ENCODE data around the gene NUP210L. TPM values are rescaled to one million over a fixed set of nuclear protein-coding genes. Genes with fewer than 3 reads are reported as not detected.
A peak's percentile ranks its signal among the peaks of the same experiment; 100 is the strongest.

NUP210L gene
- total RNA-seq, 1 donor from 2014 or later = 0.10 TPM

DNA sequence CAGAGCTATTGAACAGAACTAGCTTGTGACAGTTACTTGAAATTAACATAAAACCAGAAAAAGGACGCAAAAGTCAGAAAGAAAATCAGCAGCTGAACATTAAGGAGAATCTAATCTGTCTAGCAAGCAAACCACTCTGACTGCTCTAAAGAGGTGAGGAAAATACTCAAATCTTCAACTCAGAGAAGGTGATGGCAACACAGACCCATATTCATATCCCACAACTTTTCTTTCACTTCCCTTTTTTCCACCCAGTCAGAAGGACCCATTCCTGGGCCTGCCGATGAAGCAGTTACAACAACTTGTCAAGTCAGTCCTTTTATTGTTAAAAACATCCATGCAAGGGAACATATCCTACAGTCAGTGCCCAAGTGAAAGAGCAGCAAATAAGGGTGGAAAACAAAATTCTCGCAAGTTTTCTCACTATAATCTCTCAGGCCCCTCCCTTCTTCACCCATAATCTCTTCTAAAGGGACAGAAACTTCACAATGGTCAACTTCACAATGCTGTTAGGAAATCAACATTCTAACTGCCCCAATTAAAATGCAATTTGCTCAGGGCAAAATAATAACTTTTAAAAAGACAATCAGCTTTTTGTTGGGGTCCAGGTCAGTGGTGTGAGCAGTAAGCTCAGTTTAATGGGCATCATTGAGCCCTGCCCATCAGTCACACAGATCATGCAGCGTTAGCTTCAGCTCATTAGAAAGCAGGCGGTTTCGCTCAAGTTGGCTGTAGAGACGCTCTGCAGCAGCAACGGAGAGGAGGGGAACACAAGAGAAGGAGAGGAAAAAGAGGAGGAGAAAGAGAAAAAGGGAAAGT lies 3.6 kb upstream of the NUP210L start:
- DNase-seq = no peak
- H3K27ac Mint-ChIP-seq (ENCODE audit: unreplicated experiment) = no peak overlapping the region
- peaks cover 4% of the 10 kb centered on the region for H3K27me3 Mint-ChIP-seq (ENCODE audit: unreplicated experiment)
- no peaks in the 10 kb centered on the region for H3K9me3 Mint-ChIP-seq (ENCODE audit: unreplicated experiment)
- no peak overlapping the region for H3K4me3 Mint-ChIP-seq (ENCODE audit: unreplicated experiment)
- no peaks in the 10 kb centered on the region for H3K4me1 Mint-ChIP-seq (ENCODE audit: low read depth, unreplicated experiment)
- peaks cover 10% of the 10 kb centered on the region for H3K36me3 Mint-ChIP-seq (ENCODE audit: unreplicated experiment)
- TF ChIP-seq, protein P1, sequence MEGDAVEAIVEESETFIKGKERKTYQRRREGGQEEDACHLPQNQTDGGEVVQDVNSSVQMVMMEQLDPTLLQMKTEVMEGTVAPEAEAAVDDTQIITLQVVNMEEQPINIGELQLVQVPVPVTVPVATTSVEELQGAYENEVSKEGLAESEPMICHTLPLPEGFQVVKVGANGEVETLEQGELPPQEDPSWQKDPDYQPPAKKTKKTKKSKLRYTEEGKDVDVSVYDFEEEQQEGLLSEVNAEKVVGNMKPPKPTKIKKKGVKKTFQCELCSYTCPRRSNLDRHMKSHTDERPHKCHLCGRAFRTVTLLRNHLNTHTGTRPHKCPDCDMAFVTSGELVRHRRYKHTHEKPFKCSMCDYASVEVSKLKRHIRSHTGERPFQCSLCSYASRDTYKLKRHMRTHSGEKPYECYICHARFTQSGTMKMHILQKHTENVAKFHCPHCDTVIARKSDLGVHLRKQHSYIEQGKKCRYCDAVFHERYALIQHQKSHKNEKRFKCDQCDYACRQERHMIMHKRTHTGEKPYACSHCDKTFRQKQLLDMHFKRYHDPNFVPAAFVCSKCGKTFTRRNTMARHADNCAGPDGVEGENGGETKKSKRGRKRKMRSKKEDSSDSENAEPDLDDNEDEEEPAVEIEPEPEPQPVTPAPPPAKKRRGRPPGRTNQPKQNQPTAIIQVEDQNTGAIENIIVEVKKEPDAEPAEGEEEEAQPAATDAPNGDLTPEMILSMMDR (IDR thresholded peaks at IDR 0.05; ENCODE audit: partially characterized antibody, unreplicated experiment) = no peak

DNA sequence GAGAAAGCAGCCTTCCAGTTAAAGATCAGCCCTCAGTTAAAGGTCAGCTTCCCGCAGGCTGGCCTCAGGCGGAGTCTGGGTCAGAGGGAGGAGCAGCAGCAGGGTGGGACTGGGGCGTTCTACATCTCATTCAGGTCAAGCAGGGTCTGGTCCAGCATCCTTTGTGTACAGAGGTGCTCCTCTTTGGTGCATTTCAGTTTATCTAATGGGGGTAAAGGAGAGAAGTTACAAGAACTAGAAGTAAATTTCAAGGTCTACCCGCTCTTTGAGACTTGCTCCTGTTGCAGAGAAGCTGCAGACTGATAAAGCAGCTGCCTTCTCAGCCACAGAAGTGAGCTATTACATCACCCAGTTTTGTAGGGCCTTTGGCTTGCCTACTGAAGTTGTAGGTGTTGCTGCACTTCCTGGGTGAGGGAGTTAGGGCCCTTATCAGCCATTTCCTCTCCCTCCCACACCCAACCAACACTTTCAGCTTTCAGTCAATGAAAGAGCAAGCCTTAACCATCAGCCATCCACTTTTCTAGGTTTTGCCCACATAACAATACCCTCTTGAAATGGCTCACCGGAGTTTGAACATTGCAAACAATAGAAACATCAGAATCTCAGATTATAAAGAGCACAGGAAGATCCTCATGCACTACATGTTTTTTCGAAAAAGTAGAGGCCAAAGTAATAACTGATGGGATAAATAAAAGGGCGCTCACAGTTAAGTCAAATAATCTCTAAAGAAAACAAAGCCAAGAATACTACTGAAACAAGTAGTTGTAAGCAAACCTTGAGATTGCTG lies 2.8 kb upstream of the NUP210L start:
- Mint-ChIP-seq H3K27ac (ENCODE audit: unreplicated experiment) (peak overlapping the region; percentile 3), H3K9me3 (ENCODE audit: unreplicated experiment) (no peaks in the 10 kb centered on the region), H3K27me3 (ENCODE audit: unreplicated experiment) (peaks cover 4% of the 10 kb centered on the region), H3K4me1 (ENCODE audit: low read depth, unreplicated experiment) (no peaks in the 10 kb centered on the region), H3K4me3 (ENCODE audit: unreplicated experiment) (no peak overlapping the region), H3K36me3 (ENCODE audit: unreplicated experiment) (peaks cover 10% of the 10 kb centered on the region)
- TF ChIP-seq, protein P1 (IDR thresholded peaks at IDR 0.05; ENCODE audit: partially characterized antibody, unreplicated experiment) = no peak
- DNase-seq = no peak

DNA sequence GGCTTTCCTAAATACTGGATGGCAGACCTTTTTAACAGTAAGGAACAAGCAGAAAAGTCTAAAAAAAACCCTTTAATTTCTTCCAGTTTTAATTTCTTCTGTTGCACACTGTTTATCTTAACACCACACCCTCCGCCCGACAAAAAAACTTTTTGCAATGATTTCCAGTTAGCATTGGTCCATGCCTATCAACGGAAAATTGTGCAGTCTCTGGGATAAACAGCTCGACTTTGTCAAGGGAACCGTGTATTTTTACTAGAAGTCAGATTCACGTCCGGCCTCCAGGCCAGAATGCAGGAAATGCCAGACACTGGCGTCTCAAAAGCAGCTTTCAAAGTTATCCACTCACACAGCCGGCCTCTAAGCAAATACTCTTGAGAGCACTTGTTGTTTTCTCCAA lies 378 bp upstream of the NUP210L start:
- TF ChIP-seq, protein P1 (IDR thresholded peaks at IDR 0.05; ENCODE audit: partially characterized antibody, unreplicated experiment) = no peak
- no peaks in the 10 kb centered on the region for H3K4me1 Mint-ChIP-seq (ENCODE audit: low read depth, unreplicated experiment)
- peaks cover 7% of the 10 kb centered on the region for H3K36me3 Mint-ChIP-seq (ENCODE audit: unreplicated experiment)
- H3K27ac Mint-ChIP-seq (ENCODE audit: unreplicated experiment) = no peak overlapping the region
- no peak for DNase-seq
- no peak overlapping the region for H3K4me3 Mint-ChIP-seq (ENCODE audit: unreplicated experiment)
- H3K27me3 Mint-ChIP-seq (ENCODE audit: unreplicated experiment) = peaks cover 2% of the 10 kb centered on the region
- no peaks in the 10 kb centered on the region for H3K9me3 Mint-ChIP-seq (ENCODE audit: unreplicated experiment)

DNA sequence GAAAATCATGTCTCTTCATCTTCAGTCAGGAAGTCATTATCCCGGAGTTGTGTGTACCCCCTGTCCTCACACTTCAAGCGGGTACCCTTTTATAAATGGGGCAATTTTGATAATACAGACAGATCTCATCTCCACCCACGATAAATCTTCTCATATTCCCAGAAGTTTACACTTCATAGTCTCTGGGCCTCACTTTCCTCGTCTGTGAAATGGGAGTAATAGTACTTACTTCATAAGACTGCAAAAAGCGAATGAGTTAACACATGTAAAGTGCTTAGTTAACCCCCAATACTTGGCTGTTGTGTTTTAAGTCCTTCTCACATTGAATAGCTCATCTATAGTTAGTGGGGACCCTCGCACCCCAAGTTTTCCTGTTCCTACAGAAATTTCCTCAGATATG lies 820 bp downstream of the NUP210L start:
- H3K27ac Mint-ChIP-seq (ENCODE audit: unreplicated experiment) = no peak overlapping the region
- H3K4me3 Mint-ChIP-seq (ENCODE audit: unreplicated experiment) = no peak overlapping the region
- H3K9me3 Mint-ChIP-seq (ENCODE audit: unreplicated experiment) = no peaks in the 10 kb centered on the region

More for the DNA sequence above, 820 bp downstream of the NUP210L start:
- Mint-ChIP-seq H3K36me3 (ENCODE audit: unreplicated experiment) (peaks cover 5% of the 10 kb centered on the region), H3K27me3 (ENCODE audit: unreplicated experiment) (peaks cover 2% of the 10 kb centered on the region), H3K4me1 (ENCODE audit: low read depth, unreplicated experiment) (no peaks in the 10 kb centered on the region)
- TF ChIP-seq, protein P1 (IDR thresholded peaks at IDR 0.05; ENCODE audit: partially characterized antibody, unreplicated experiment) = no peak
- DNase-seq = no peak

All from glutamatergic neuron (in vitro differentiated cells).